Body of pancreas (tissue), 4 donors: ENCODE measurements around the gene CDHR5.

Experiments
- POLR2A ChIP-seq, 3 donors: fragments of 450-650 bp; IDR thresholded peaks; one replicate each; pipeline ENCODE4 v1.6.1; 2016; ENCODE audit warnings: antibody characterized with exemption in 3 of 3, mild to moderate bottlenecking in 2 of 3
- TF ChIP-seq, protein P1 (sequence below), 7 experiments: fragments of 450-650 bp in 4 of 7; fragments of 200-600 bp in 3 of 7; sonication (generic) in 3 of 7; IDR thresholded peaks; one replicate each; pipeline ENCODE4 v1.5.1; 2016 to 2019; ENCODE audit warnings: antibody characterized with exemption in 7 of 7

DNA sequence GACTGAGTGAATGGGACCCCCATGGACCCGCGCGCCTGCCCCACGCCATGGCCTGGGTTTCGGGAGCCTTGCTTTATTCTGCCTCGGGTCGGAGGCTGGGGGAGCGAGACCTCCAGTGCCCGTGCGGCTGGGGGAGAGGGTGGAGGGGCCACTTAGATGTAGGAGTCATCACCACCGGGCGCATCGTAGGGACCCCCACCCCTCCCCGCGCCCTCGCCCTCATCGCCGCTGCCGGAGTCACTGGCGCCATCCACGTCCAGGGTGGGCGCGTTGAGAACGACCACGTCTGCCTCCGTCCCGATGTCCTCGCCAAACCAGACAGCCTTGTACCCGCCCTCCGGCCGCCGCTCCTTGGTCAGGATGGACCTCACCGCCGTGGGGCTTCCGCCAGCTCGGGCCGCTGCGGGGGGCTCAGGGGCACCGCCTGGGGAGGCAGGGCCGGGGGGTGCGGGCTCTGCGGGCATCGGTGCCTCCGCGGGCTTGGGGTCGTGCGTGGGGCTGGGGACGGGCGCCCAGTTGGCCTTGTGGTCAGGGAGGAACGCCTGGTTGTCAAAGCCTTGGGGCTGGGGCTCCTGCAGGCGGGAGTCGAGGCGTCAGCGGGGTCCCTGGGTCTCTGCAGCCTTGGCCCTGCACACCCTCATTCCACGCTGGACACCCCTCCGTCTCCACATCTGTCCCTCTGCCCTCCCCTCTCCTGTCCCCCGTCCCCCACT lies 7.4 kb downstream of the CDHR5 start:
- TF ChIP-seq, protein P1, sequence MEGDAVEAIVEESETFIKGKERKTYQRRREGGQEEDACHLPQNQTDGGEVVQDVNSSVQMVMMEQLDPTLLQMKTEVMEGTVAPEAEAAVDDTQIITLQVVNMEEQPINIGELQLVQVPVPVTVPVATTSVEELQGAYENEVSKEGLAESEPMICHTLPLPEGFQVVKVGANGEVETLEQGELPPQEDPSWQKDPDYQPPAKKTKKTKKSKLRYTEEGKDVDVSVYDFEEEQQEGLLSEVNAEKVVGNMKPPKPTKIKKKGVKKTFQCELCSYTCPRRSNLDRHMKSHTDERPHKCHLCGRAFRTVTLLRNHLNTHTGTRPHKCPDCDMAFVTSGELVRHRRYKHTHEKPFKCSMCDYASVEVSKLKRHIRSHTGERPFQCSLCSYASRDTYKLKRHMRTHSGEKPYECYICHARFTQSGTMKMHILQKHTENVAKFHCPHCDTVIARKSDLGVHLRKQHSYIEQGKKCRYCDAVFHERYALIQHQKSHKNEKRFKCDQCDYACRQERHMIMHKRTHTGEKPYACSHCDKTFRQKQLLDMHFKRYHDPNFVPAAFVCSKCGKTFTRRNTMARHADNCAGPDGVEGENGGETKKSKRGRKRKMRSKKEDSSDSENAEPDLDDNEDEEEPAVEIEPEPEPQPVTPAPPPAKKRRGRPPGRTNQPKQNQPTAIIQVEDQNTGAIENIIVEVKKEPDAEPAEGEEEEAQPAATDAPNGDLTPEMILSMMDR (IDR thresholded peaks at IDR 0.05) = no peak
- TF ChIP-seq POLR2A (IDR thresholded peaks at IDR 0.05) = no peak
